Tibial nerve (tissue), 4 donors: ENCODE results near the gene CEP43. TPM values are rescaled to one million over a fixed set of nuclear protein-coding genes. Genes with fewer than 3 reads are reported as not detected.

Source experiments
- DNase-seq, 2 donors: peaks; one replicate each; pipeline ENCODE4 v3.0.0-alpha.2; 2019; ENCODE audit warnings: low spot score in 2 of 2
- H3K27ac ChIP-seq, 4 donors: fragments of 200-600 bp; sonication (generic) in 3 of 4; one replicate each; pipeline ENCODE4 v1.5.1; 2017 to 2019; ENCODE audit warnings: mild to moderate bottlenecking in 1 of 4
- H3K27me3 ChIP-seq, 2 donors: fragments of 200-600 bp; sonication (generic) in 1 of 2; one replicate each; pipeline versions ENCODE4 v1.5.1 to v1.6.0; 2017 to 2019
- H3K36me3 ChIP-seq, 3 donors: fragments of 200-600 bp; sonication (generic); one replicate each; pipeline ENCODE4 v1.5.1; 2018 to 2019
- H3K4me1 ChIP-seq, 4 donors: fragments of 200-600 bp; sonication (generic) in 3 of 4; one replicate each; pipeline ENCODE4 v1.5.1; 2017 to 2019
- H3K4me3 ChIP-seq, 4 donors: fragments of 200-600 bp; sonication (generic) in 3 of 4; one replicate each; pipeline ENCODE4 v1.5.1; 2017 to 2019; ENCODE audit warnings: mild to moderate bottlenecking in 1 of 4, moderate library complexity in 1 of 4
- H3K9me3 ChIP-seq, 4 donors: fragments of 200-600 bp; sonication (generic) in 3 of 4; one replicate each; pipeline ENCODE4 v1.5.1; 2017 to 2019
- CTCF ChIP-seq, 5 experiments: fragments of 200-600 bp in 3 of 5; fragments of 450-650 bp in 2 of 5; sonication (generic) in 3 of 5; IDR thresholded peaks; one replicate each; pipeline ENCODE4 v1.5.1; 2016 to 2019; ENCODE audit warnings: antibody characterized with exemption in 5 of 5, mild to moderate bottlenecking in 3 of 5, moderate library complexity in 2 of 5
- EP300 ChIP-seq, 2 donors: sonication (generic); formaldehyde crosslinking; IDR thresholded peaks; one replicate each; pipeline ENCODE4 v1.6.1; 2017; ENCODE audit warnings: antibody characterized with exemption in 2 of 2, mild to moderate bottlenecking in 1 of 2
- POLR2A ChIP-seq, 2 donors: fragments of 450-650 bp; IDR thresholded peaks; one replicate each; pipeline ENCODE4 v1.6.1; 2017; ENCODE audit warnings: antibody characterized with exemption in 2 of 2, mild to moderate bottlenecking in 2 of 2, moderate library complexity in 2 of 2
- WGBS, 2 donors: methylation state at CpG; one replicate each; pipeline ENCODE4 v1.1.5; 2018; 5-methylcytosine and 5-hydroxymethylcytosine counted together
- total RNA-seq, 4 donors: library from RNA; depleted of rRNA; stranded (reverse); fragments of >200 nt; gene quantifications; one replicate each; pipeline ENCODE4 v1.1.0, GENCODE V29; 2016

CEP43 gene
- total RNA-seq, 4 donors from 2014 or later = 14.0 to 23.7 (median 23.2) TPM

DNA sequence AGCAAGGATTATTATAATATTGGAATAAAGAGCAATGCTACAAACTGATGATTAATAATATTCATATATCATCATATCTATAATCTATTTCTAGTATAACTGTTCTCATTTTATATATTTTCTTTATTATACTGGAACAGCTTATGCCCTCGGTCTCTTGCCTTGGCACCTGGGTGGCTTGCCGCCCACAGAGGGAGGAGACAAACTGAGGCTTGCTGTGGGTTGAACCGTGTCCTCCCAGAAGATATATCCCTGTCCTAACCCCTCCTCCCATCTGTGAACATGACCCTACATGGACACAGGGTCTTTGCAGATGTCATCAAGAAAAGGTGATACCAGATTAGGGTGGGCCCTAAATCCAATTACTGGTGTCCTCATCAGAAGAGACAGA, 47.5 kb upstream of the CEP43 start:
- no peaks in the 10 kb centered on the region for H3K27me3 ChIP-seq
- no peak overlapping the region for H3K4me3 ChIP-seq
- DNase-seq = no peak
- TF ChIP-seq CTCF (IDR thresholded peaks at IDR 0.05) (no peak), EP300 (IDR thresholded peaks at IDR 0.05) (no peak)
- peaks cover 0 to 25% (median 11%) of the 10 kb centered on the region in 3 donors for H3K36me3 ChIP-seq
- no peaks in the 10 kb centered on the region for H3K9me3 ChIP-seq
- peaks cover 0 to 14% (median 11%) of the 10 kb centered on the region in 4 donors for H3K4me1 ChIP-seq
- 83 to 91% methylated on average over 3 of the region's 3 CpGs for WGBS, 2 donors
- peak overlapping the region in 1 of 4 donors; percentile 58 for H3K27ac ChIP-seq

GRCh38 chr6:166952121-166952520, 47.1 kb upstream of the CEP43 start:
- H3K27me3 ChIP-seq = no peaks in the 10 kb centered on the region
- no peak overlapping the region for H3K4me3 ChIP-seq
- peaks cover 0 to 18% (median 13%) of the 10 kb centered on the region in 4 donors for H3K4me1 ChIP-seq
- H3K27ac ChIP-seq = peak overlapping the region in 1 of 4 donors; percentile 58
- no peak for DNase-seq
- TF ChIP-seq CTCF (IDR thresholded peaks at IDR 0.05) (no peak), EP300 (IDR thresholded peaks at IDR 0.05) (no peak), POLR2A (IDR thresholded peaks at IDR 0.05) (no peak)
- peaks cover 0 to 21% (median 6%) of the 10 kb centered on the region in 3 donors for H3K36me3 ChIP-seq
- 79 to 87% methylated on average over 12 of the region's 12 CpGs for WGBS, 2 donors
- H3K9me3 ChIP-seq = no peaks in the 10 kb centered on the region

GRCh38 chr6:166952567-166953486, 46.4 kb upstream of the CEP43 start:
- no peaks in the 10 kb centered on the region for H3K9me3 ChIP-seq
- no peak for DNase-seq
- TF ChIP-seq CTCF (IDR thresholded peaks at IDR 0.05) = no peak
- no peak for TF ChIP-seq EP300 (IDR thresholded peaks at IDR 0.05)
- TF ChIP-seq POLR2A (IDR thresholded peaks at IDR 0.05) = no peak

GRCh38 chr6:166954118-166954713, 45.0 kb upstream of the CEP43 start:
- no peak overlapping the region for H3K27ac ChIP-seq
- H3K36me3 ChIP-seq = peaks cover 0 to 8% (median 0%) of the 10 kb centered on the region in 3 donors
- H3K4me3 ChIP-seq = no peak overlapping the region
- no peaks in the 10 kb centered on the region for H3K27me3 ChIP-seq
- TF ChIP-seq POLR2A (IDR thresholded peaks at IDR 0.05) = no peak
- TF ChIP-seq EP300 (IDR thresholded peaks at IDR 0.05) = no peak
- no peak for TF ChIP-seq CTCF (IDR thresholded peaks at IDR 0.05)
- 79 to 86% methylated on average over 6 of the region's 6 CpGs for WGBS, 2 donors
- no peaks in the 10 kb centered on the region for H3K9me3 ChIP-seq
- no peak for DNase-seq
- peaks cover 0 to 27% (median 20%) of the 10 kb centered on the region in 4 donors for H3K4me1 ChIP-seq

More at GRCh38 chr6:166952567-166953486, 46.4 kb upstream of the CEP43 start:
- Histone ChIP-seq H3K27me3 (no peaks in the 10 kb centered on the region), H3K4me3 (no peak overlapping the region), H3K36me3 (peaks cover 0 to 13% (median 0%) of the 10 kb centered on the region in 3 donors), H3K4me1 (peaks cover 0 to 25% (median 16%) of the 10 kb centered on the region in 4 donors), H3K27ac (peak overlapping the region in 1 of 4 donors; percentile 58)
- WGBS, 2 donors = 74 to 77% methylated on average over 17 of the region's 17 CpGs
